MM.1S (cell line): ENCODE measurements around the gene HEPACAM.

Experiments
- EZH2 ChIP-seq: fragments of 300-600 bp; sonication (generic); optimal IDR thresholded peaks from 2 replicates; pipeline ENCODE3; 2017; ENCODE audit warnings: low read depth, mild to moderate bottlenecking, antibody characterized with exemption, low read length, mixed read lengths
- TF ChIP-seq, protein P1 (sequence below): fragments of 300-600 bp; sonication (generic); IDR thresholded peaks from 2 replicates; pipeline ENCODE4 v1.5.1; 2016; ENCODE audit warnings: antibody characterized with exemption, low read length, mixed read lengths

DNA sequence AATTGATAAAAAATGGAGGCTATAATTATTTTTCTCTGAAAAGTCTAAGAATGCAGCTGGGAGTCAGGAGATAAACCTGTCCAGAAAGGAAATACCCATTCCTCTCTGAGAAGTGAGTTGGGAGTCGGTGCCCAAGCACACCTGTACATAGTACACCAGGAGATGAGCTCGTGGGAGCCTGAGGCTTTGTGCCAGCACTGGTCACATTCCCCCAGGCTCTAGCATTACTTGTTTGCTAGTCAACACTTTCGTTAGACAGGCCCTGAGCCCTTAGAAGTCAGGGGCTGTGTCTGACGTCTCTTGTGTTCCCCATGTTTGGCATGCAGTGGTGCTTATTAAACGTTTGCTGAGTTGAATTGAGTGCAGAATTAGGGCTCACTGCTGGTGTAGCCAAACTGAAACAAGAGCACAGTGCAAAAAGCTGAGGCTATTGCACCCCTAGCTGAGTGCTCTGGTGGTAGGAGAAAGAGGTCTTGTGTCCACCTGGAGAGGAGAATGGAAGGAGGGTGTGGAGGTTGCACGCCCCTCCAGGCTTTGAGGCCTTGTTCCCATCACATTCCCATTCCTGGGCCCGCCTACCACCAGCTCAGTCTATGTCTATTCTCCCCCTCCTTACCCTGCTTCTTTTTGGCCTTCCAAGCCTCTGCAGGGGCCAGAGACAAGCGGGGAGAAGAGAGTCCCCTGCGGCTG, 45.0 kb downstream of the HEPACAM start:
- TF ChIP-seq, protein P1, sequence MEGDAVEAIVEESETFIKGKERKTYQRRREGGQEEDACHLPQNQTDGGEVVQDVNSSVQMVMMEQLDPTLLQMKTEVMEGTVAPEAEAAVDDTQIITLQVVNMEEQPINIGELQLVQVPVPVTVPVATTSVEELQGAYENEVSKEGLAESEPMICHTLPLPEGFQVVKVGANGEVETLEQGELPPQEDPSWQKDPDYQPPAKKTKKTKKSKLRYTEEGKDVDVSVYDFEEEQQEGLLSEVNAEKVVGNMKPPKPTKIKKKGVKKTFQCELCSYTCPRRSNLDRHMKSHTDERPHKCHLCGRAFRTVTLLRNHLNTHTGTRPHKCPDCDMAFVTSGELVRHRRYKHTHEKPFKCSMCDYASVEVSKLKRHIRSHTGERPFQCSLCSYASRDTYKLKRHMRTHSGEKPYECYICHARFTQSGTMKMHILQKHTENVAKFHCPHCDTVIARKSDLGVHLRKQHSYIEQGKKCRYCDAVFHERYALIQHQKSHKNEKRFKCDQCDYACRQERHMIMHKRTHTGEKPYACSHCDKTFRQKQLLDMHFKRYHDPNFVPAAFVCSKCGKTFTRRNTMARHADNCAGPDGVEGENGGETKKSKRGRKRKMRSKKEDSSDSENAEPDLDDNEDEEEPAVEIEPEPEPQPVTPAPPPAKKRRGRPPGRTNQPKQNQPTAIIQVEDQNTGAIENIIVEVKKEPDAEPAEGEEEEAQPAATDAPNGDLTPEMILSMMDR: no peak
- TF ChIP-seq EZH2: no peak
